CD4-positive, alpha-beta T cell (primary cell): ENCODE measurements around the gene MRPL45. TPM values are rescaled to one million over a fixed set of nuclear protein-coding genes. Genes with fewer than 3 reads are reported as not detected.

Experiments used
- ATAC-seq: fragments of 200-7000 bp; cut with Tn5 transposase; one replicate; pipeline ENCODE4 v1.10.0; 2022; ENCODE audit warnings: mild to moderate bottlenecking; ENCODE audit not compliant: poor library complexity
- CTCF ChIA-PET: fragments of 350-600 bp; sonication (Branson Sonifier 250); formaldehyde crosslinking; loops from one replicate; lab custom pipeline; 2021; ENCODE audit warnings: antibody characterized with exemption, inconsistent platforms; lab: Charles Lee
- POLR2A ChIA-PET: fragments of 350-600 bp; sonication (Branson Sonifier 250); formaldehyde crosslinking; loops from one replicate; lab custom pipeline; 2021; ENCODE audit warnings: antibody characterized with exemption, inconsistent platforms; lab: Charles Lee
- DNase-seq, 14 experiments: peaks; one replicate each; pipeline ENCODE4 v3.0.0-alpha.2; 2013 to 2020; ENCODE audit warnings: mixed read lengths in 2 of 14
- H3K27ac ChIP-seq, 2 donors: one replicate each; pipeline versions ENCODE4 v1.5.1 to v1.7.0; 2013; ENCODE audit warnings: low read length in 2 of 2, low read depth in 1 of 2, mild to moderate bottlenecking in 1 of 2
- H3K27me3 ChIP-seq, 2 experiments: 1 replicate in 1 of 2; 2 replicates in 1 of 2; pipeline versions ENCODE4 v1.6.1 to v1.7.0; 2013; ENCODE audit warnings: low read length in 2 of 2, control low read depth in 1 of 2, mild to moderate bottlenecking in 1 of 2, moderate library complexity in 1 of 2; ENCODE audit not compliant: insufficient read depth in 2 of 2, control insufficient read depth in 1 of 2
- H3K36me3 ChIP-seq: one replicate; pipeline ENCODE4 v1.6.1; 2013; ENCODE audit warnings: low read length, control low read depth; ENCODE audit not compliant: insufficient read depth
- H3K4me1 ChIP-seq: one replicate; pipeline ENCODE4 v1.6.1; 2013; ENCODE audit warnings: low read length, control low read depth; ENCODE audit not compliant: insufficient read depth
- H3K4me3 ChIP-seq: one replicate; pipeline ENCODE4 v1.5.1; 2013; ENCODE audit warnings: mild to moderate bottlenecking, low read length, moderate library complexity
- H3K9me3 ChIP-seq, 2 experiments: 1 replicate in 1 of 2; 2 replicates in 1 of 2; pipeline versions ENCODE4 v1.6.1 to v1.7.0; 2013; ENCODE audit warnings: low read length in 2 of 2, mild to moderate bottlenecking in 2 of 2, control low read depth in 1 of 2, moderate library complexity in 1 of 2; ENCODE audit not compliant: control insufficient read depth in 1 of 2, insufficient read depth in 1 of 2
- H3K27ac Mint-ChIP-seq: one replicate; pipeline ENCODE4 v1.8.0; 2020; ENCODE audit warnings: mixed read lengths
- H3K27me3 Mint-ChIP-seq: one replicate; pipeline ENCODE4 v1.8.0; 2021; ENCODE audit warnings: mixed read lengths
- H3K36me3 Mint-ChIP-seq: one replicate; pipeline ENCODE4 v1.8.0; 2021; ENCODE audit warnings: low read depth, mixed read lengths
- H3K4me1 Mint-ChIP-seq: one replicate; pipeline ENCODE4 v1.8.0; 2021; ENCODE audit warnings: low read depth, mixed read lengths
- H3K4me3 Mint-ChIP-seq: one replicate; pipeline ENCODE4 v1.8.0; 2020; ENCODE audit warnings: mild to moderate bottlenecking, mixed read lengths
- H3K9me3 Mint-ChIP-seq: one replicate; pipeline ENCODE4 v1.8.0; 2020; ENCODE audit warnings: mixed read lengths
- intact Hi-C, 2 experiments: fragments of 100-400 bp; cut with DNase I in 1 of 2; cut with micrococcal nuclease in 1 of 2; formaldehyde crosslinking; loops; one replicate each; pipeline versions ENCODE4 v1.15.1 to v1.9.0; 2023 to 2025; cut with DNase I, micrococcal nuclease
- total RNA-seq, 174 experiments: library from RNA in 2 of 174; stranded (reverse) in 2 of 174; gene quantifications; one replicate each; pipeline ENCODE4 v1.2.3 and lab custom pipeline; 2021 to 2026
- TF ChIP-seq, protein P1 (sequence below): fragments of 200-600 bp; IDR thresholded peaks from one replicate; pipeline ENCODE4 v1.8.0; 2022; ENCODE audit warnings: antibody characterized with exemption, mild to moderate bottlenecking

Gene MRPL45
- total RNA-seq, 2 experiments from 2014 or later, result 17.5 to 17.7 TPM

DNA sequence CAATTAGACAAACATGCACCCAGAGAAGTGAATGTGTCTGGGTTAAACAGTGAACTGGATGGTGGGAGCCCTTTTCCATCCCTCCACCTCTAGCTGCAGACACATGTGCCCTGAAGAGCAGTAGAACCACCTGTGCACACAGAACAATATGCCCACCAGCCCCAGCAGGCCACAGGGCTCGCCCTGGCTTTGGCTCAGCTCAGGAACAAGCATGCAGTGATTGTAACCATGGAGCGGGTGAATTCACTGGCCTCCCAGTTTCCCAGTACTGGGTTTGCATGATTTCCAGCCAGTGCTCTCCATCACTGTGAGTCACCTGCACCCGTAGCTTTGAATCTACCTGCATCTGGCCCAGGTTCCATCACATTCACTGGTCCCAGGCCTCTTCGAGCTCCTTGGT lies 41.6 kb downstream of the MRPL45 start:
- ChIA-PET CTCF (interaction anchor here (0.6 kb wide), 1 partner anchor 31 kb away, joined by 3 read pairs; no protein-coding TSS in a partner anchor), POLR2A (no interaction called here)
- Mint-ChIP-seq H3K27me3 (peaks cover 12% of the 10 kb centered on the region), H3K4me1 (no peaks in the 10 kb centered on the region), H3K27ac (no peak overlapping the region), H3K4me3 (no peak overlapping the region), H3K9me3 (no peaks in the 10 kb centered on the region), H3K36me3 (no peaks in the 10 kb centered on the region)
- Histone ChIP-seq H3K4me1 (no peaks in the 10 kb centered on the region), H3K27ac (no peak overlapping the region), H3K4me3 (no peak overlapping the region), H3K9me3 (no peaks in the 10 kb centered on the region), H3K27me3 (peaks cover 0 to 2% of the 10 kb centered on the region in 2 experiments), H3K36me3 (no peaks in the 10 kb centered on the region)
- TF ChIP-seq, protein P1, sequence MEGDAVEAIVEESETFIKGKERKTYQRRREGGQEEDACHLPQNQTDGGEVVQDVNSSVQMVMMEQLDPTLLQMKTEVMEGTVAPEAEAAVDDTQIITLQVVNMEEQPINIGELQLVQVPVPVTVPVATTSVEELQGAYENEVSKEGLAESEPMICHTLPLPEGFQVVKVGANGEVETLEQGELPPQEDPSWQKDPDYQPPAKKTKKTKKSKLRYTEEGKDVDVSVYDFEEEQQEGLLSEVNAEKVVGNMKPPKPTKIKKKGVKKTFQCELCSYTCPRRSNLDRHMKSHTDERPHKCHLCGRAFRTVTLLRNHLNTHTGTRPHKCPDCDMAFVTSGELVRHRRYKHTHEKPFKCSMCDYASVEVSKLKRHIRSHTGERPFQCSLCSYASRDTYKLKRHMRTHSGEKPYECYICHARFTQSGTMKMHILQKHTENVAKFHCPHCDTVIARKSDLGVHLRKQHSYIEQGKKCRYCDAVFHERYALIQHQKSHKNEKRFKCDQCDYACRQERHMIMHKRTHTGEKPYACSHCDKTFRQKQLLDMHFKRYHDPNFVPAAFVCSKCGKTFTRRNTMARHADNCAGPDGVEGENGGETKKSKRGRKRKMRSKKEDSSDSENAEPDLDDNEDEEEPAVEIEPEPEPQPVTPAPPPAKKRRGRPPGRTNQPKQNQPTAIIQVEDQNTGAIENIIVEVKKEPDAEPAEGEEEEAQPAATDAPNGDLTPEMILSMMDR, result no peak
- intact Hi-C loops, result no loop called here
- no peak for ATAC-seq
- DNase-seq, result no peak

DNA sequence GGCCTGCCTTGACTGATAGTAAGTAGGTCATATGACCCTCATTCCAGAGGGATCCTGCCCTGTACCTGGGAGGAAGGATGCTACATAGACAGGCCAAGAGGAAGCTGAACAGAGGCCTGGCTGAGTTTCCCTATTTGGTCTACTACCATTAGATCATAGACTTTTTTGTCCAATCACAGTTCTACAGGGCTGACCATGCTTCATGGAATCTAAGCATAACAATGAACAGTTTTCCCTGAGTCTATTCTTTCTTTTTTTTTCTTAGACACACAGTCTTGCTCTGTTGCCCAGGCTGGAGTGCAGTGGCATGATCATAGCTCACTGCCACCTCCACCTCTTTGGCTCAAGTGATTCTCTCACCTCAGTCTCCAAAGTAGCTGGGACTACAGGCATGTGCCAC lies 42.9 kb downstream of the MRPL45 start:
- no peaks in the 10 kb centered on the region for H3K36me3 Mint-ChIP-seq
- peaks cover 10% of the 10 kb centered on the region for H3K27me3 Mint-ChIP-seq
- Histone ChIP-seq H3K27ac (no peak overlapping the region), H3K4me1 (no peaks in the 10 kb centered on the region), H3K27me3 (peaks cover 0 to 2% of the 10 kb centered on the region in 2 experiments), H3K36me3 (no peaks in the 10 kb centered on the region), H3K9me3 (no peaks in the 10 kb centered on the region), H3K4me3 (no peak overlapping the region)
- intact Hi-C loops, result no loop called here
- DNase-seq (no peak), ATAC-seq (no peak)
- POLR2A ChIA-PET, result no interaction called here
- TF ChIP-seq, protein P1, result no peak
- H3K9me3 Mint-ChIP-seq, result no peaks in the 10 kb centered on the region
- H3K27ac Mint-ChIP-seq, result no peak overlapping the region
- no peak overlapping the region for H3K4me3 Mint-ChIP-seq
- H3K4me1 Mint-ChIP-seq, result no peaks in the 10 kb centered on the region
- CTCF ChIA-PET, result no interaction called here

DNA sequence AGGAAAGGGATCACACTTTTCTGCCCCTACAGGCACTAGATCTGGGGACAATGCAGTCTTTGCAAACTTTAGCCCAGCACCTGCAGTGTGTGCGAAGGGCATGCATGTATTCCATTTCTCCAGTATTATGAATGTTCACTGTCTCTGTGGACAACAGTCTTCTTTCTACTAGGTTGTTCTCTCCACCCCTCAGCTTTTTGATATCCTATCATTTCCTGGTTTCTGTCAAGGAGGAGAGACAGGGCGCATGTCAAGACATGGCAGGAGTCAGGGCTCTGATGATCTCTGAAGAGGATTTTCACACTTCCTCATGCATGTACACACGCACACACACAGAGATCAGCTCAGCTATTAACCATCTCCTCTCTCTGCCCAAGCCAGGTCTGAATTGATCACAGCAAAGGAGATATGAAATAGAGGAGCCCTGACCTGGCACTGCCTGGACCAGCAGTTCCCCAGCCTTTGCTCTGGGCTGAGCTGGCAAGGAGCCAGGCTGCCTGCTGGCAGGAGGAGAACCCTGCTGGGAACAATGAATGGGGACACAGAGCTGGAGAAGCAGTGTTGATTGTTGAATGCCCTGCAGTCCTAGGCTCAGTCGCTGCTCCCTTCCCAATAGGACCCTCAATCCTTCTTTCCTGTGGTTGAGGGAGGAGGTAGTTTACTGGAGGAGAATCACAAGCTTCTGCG lies 44.2 kb downstream of the MRPL45 start:
- no peak overlapping the region for H3K27ac Mint-ChIP-seq
- no peak overlapping the region for H3K4me3 Mint-ChIP-seq
- peaks cover 6% of the 10 kb centered on the region for H3K27me3 Mint-ChIP-seq
- intact Hi-C loops, result no loop called here
- TF ChIP-seq, protein P1, result no peak
- DNase-seq (no peak), ATAC-seq (no peak)
- Histone ChIP-seq H3K4me1 (no peaks in the 10 kb centered on the region), H3K27ac (no peak overlapping the region), H3K4me3 (no peak overlapping the region), H3K27me3 (peaks cover 0 to 2% of the 10 kb centered on the region in 2 experiments), H3K9me3 (no peaks in the 10 kb centered on the region), H3K36me3 (no peaks in the 10 kb centered on the region)
- H3K9me3 Mint-ChIP-seq, result no peaks in the 10 kb centered on the region
- H3K4me1 Mint-ChIP-seq, result no peaks in the 10 kb centered on the region
- ChIA-PET CTCF (no interaction called here), POLR2A (no interaction called here)
- H3K36me3 Mint-ChIP-seq, result no peaks in the 10 kb centered on the region
